ENCODE data around the gene DAZL.
A peak's percentile ranks its signal among the peaks of the same experiment; 100 is the strongest.

The DAZL gene

GRCh38 chr3:16600780-16601536 lies 4.3 kb downstream of the DAZL start:
- DNase-seq (ENCODE audit: low spot score), result peak; percentile 64
- peak; percentile 56 for TF ChIP-seq CTCF (IDR thresholded peaks at IDR 0.05; ENCODE audit: borderline replicate concordance, control extremely low read depth, extremely low read depth, insufficient read depth, missing control alignments)
- in situ Hi-C loops (cut with MboI; ENCODE audit: low sequenced_read_pairs, unreplicated experiment), result loop anchor here (10.0 to 25.0 kb wide), 2 partner anchors 634 to 811 kb away; no protein-coding TSS in a partner anchor

GRCh38 chr3:16599694-16600093 lies 5.5 kb downstream of the DAZL start:
- no peak for TF ChIP-seq CTCF (IDR thresholded peaks at IDR 0.05; ENCODE audit: borderline replicate concordance, control extremely low read depth, extremely low read depth, insufficient read depth, missing control alignments)
- in situ Hi-C loops (cut with MboI; ENCODE audit: low sequenced_read_pairs, unreplicated experiment), result loop anchor here (10.0 to 25.0 kb wide), 2 partner anchors 635 to 813 kb away; no protein-coding TSS in a partner anchor
- no peak for DNase-seq (ENCODE audit: low spot score)

- in situ Hi-C loops (cut with MboI; ENCODE audit: low sequenced_read_pairs, unreplicated experiment), result no loop called here
Observed at GRCh38 chr3:16596352-16597032, 8.7 kb downstream of the DAZL start.

GRCh38 chr3:16595778-16596177 lies 9.4 kb downstream of the DAZL start:
- no peak for DNase-seq (ENCODE audit: low spot score)
- in situ Hi-C loops (cut with MboI; ENCODE audit: low sequenced_read_pairs, unreplicated experiment), result no loop called here

More at GRCh38 chr3:16596352-16597032, 8.7 kb downstream of the DAZL start:
- DNase-seq (ENCODE audit: low spot score), result no peak
- no peak for TF ChIP-seq CTCF (IDR thresholded peaks at IDR 0.05; ENCODE audit: borderline replicate concordance, control extremely low read depth, extremely low read depth, insufficient read depth, missing control alignments)

GRCh38 chr3:16589867-16590624 lies 15.2 kb downstream of the DAZL start:
- in situ Hi-C loops (cut with MboI; ENCODE audit: low sequenced_read_pairs, unreplicated experiment), result no loop called here
- no peak for TF ChIP-seq CTCF (IDR thresholded peaks at IDR 0.05; ENCODE audit: borderline replicate concordance, control extremely low read depth, extremely low read depth, insufficient read depth, missing control alignments)
- peak; percentile 45 for DNase-seq (ENCODE audit: low spot score)

More at GRCh38 chr3:16595778-16596177, 9.4 kb downstream of the DAZL start:
- no peak for TF ChIP-seq CTCF (IDR thresholded peaks at IDR 0.05; ENCODE audit: borderline replicate concordance, control extremely low read depth, extremely low read depth, insufficient read depth, missing control alignments)

GRCh38 chr3:16589120-16589519 lies 16.1 kb downstream of the DAZL start:
- no peak for TF ChIP-seq CTCF (IDR thresholded peaks at IDR 0.05; ENCODE audit: borderline replicate concordance, control extremely low read depth, extremely low read depth, insufficient read depth, missing control alignments)
- in situ Hi-C loops (cut with MboI; ENCODE audit: low sequenced_read_pairs, unreplicated experiment), result no loop called here
- DNase-seq (ENCODE audit: low spot score), result no peak
